D341Med (cell line): ENCODE results near the gene FGF22.
"Not testable (repeated sequence)": the region's sequence is repeated elsewhere in the genome, so short reads cannot be mapped to it uniquely, and the experiment has no call there.

Experiments
- DNase-seq: peaks from one replicate; pipeline ENCODE4 v3.0.0; 2012; ENCODE audit warnings: low spot score

FGF22 gene

DNA sequence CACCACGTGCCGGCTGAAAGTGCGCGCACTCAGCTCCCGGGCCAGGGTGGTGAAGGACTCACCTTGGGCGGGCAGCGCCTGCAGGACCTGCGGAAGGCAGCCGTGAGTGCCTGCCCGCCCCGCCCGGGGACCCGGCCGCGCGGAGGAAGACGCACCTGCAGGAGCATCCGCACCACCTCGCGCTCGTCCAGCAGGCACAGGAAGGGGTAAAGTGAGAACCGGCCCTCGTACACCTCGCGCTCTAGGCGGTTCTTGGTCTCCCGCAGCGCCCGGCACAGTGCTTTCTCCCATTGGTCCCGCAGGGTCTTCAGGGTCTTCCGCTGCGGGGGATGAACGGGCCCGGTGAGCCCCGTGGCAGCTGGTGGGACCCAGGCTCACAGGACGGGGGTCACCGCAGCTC, 17.0 kb upstream of the FGF22 start:
- no peak for DNase-seq

DNA sequence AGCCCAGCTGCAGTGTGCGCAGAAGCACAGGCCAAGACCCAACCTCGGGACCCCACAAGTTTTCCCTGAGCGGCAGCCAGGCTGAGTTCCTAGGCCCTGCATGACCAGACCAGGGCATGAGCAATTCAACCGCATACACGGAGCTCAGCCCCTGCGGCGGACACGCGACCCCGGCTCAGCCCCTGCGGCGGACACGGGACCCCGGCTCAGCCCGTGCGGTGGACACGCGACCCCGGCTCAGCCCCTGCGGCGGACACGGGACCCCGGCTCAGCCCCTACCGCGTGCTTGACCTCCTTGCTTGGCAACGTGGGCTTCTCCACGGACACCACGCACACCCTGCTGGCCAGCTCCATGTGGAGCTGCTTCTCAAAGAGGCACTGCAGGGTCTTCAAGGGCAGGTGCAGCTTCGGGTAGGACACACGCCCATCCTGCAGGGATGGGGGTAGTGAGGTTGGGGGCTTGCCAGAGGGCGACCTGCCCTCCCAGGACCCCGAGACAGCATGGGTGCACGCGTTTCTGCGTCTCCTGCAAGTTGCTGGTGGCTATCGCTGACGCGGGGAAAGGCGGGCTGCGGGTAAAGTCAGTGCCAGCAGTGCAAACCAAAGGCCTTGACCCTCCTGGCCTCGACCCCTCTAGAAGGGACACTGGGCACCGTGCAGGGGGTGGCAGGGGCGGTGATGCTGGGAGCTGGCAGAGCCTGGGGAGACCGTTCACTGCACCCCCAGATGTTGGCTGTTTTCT, 16.3 kb upstream of the FGF22 start:
- DNase-seq: no peak

DNA sequence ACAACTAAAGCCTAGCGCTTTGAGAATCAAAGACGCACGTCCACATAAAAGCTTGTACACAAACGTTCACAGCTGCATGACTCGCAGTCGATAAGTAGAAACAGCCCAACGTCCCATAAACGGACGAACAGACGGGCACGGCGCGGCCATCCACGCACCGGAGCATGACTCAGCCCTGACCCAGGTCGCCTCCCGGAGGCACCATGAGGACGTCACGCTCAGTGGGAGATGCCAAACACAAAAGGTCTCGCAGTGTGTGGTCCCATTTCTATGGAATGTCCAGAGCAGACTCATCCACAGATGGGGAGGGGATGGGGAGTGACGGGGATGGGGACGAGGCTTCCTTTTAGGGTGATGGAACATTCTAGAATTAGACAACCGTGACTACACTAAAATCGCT, 15.7 kb upstream of the FGF22 start:
- no peak for DNase-seq

DNA sequence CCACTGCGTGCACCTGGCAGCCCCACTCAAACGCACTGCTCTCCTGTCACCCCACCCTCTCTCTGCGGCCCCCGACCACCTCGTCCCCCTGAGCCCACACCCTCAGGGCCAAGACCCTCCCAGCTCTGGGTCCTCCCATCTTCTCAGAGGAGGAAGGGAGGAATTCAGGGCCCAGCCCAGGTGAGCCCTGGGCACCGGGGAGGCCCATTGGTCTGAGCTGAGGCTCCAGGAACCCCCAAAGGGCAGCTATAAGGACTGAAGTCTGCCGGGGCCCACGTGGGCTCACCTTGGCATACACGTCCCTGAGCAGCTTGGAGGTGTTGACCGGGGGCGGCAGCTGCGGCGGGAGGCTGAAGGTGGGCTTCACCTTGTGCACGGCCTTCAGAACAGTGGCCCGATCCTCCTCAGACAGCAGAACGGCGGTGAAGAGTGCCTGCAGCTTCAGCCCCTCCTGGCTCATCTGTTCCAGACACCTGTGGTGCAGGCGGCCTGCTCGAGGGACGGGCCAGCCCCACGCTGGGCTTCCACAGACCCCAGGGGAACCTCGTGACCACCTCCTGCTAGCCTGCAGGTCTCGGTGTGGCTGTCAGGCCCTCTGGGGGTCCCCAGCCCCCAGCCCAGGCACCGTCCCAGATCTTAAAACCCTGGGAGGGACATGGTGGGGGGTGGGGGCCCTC, 15.1 kb upstream of the FGF22 start:
- DNase-seq: no peak

DNA sequence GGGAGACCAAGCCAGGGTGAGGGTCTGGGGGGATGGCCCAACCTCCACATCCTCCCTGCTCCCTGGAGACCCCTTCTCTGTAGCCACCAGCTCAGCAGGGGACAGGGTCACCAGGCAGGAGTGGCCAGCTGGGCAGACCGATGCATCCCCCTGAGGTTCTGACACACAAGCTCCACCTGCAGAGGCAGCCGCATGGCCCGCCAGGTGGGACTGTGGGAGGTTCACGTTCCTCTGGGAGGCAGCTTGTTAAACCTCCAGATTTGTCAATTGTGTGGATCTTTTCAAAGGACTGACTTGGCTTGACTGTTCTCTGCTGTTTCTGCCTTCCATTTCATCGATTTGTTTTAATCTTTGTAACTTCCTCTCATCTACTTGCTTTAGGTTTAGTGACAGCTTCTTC, 14.4 kb upstream of the FGF22 start:
- DNase-seq: no peak

DNA sequence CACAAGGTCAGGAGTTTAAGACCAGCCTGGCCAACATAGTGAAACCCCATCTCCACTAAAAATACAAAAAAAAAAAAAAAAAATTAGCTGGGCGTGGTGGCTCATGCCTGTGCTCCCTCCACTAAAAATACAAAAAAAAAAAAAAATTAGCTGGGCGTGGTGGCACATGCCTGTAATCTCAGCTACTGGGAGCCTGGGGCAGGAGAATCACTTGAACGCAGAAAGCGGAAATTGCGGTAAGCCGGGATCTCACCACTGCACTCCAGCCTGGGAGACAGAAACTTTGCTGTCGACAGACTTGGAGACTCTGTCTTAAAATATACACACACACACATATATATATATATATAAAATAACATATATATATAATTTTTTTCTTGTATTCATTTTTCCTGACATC, 13.1 kb upstream of the FGF22 start:
- DNase-seq: not testable (repeated sequence)

DNA sequence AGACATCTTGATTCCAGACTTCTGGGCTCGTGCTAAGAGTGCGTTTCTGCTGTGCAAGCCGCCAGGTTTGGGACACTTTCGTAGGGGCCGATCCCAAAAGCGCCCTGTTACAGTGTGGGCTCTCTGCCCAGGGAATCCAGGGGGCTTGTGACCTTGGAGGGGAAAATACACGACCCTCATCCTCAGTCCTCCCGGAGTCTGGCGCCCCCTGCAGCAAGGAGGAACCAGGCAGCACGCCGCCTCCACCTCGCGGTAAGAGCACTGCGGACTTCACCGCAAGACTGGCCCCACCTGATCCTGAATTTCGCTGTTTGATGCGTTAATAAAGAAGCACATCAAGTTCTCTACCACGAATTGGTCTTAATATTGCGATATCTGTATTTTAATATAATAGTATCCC, 11.5 kb upstream of the FGF22 start:
- no peak for DNase-seq

DNA sequence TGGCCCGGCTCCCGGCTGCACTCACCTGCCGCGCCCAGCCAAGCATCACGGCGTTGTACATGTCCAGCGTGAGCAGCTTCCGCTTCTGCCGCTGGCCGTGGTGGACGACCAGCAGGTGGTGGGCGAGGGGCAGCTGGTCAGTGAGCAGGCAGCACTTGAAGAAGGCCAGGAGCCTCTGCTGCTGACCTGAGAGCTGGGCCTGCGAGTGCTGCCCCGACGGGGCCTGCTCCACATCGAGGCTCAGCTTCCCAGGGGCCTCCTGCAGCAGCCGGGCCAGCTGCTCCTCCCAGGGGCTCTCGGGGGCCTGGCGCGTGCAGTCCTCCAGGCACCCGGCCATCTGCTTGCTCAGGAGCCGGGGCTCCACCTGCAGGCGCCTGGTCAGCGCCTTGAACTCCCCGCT, 10.2 kb upstream of the FGF22 start:
- not testable (repeated sequence) for DNase-seq

DNA sequence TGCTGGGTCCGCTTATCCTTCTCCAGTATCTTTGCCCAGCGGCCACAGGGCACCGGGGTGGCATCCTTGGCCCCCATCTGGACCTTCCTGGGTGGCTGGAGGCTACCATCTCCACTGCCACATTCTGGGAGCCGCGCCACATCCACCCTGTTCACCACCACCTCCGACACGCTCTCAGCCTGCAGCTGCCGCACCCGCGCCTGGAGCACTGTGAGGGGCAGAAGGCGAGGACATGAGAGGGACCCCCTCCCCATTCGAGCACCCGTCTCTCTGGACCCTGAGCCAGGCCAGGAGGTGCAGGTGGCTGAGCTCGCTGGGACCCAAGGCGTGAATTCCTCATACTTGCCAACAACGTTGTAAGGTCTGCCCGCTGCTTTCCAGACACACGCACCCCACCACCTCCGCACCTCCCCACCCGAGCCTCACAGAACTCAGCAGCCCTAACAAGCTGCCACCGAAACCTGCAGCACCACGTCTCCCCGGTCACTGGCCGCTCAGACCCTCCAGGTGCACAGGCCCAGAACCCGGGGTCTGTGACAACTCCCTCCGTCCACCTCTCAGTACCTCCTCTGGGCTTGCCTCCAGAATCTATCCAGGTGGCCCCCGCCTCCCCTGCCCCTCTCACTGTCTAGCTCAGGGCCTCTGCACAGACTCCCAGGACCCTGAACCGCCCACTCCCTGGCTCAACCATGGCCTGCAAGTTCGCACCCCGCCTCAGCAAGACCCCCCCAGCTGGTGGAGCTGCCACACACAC, 9.5 kb upstream of the FGF22 start:
- DNase-seq: no peak

DNA sequence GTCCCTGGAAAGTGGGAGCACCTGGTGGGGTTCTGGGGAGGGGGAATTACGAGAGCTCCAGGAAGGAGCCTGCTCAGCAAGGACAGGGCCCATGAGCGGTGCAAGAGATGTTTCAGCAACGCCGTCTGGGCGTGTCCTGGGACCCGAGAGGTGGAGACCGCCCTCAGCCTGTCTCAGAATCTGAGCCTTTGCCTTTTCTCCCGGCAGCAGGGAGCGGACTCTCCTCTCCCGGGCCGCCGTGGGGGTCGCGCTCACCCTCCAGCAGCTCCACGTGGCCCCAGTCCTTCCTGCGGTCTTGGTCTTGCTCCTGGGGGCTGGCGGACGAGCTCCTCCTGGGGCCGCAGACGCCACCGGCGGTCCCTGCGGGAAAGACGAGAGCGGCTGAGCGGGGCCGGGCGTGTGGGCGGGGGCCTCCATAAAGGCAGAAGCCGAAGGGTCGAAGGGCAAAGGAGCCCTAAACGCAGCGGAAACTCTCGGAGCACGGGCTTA, 7.1 kb upstream of the FGF22 start:
- peak; percentile 72 for DNase-seq

DNA sequence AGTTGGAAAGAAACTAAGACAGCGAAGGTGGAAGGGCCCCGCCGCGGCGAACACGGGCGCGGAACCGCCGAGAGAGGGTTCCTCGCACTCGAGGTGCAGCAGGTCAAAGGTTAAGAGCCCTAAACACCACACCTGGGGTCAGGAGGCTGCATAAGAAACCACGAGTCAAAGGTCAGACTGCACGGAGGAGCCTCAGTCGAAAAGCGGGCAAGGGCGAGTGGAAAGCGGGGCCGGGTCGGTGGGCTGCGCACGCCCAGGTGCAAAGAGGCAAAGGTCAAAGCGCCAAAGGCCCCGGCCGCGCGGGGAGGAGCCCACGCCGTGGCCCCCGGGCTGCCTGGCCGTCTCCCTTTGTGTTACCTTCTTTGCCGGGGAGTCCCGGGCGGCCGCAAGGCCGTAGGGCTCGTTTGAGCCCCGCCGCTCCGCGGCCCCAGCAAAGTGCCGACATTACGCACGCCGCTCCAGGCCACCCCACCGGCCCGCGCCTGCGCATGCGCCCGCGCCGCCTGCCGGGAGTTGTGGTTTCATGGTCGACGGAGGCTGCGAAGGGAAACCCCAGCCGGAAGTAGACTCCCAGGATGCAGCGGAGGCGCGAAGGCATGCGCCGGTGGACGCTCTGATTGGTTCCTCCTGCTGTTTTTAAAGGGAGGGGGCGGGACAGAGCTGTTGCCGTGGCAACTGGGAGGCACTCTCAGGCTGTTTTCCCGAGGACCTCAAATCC, 6.5 kb upstream of the FGF22 start, which contains the start of gene POLRMT:
Gene POLRMT (minus strand): TSS at position 470 of the 718 bp plus-strand sequence. CDS start 25 bp downstream, at position 445.
- peak; percentile 100 for DNase-seq

DNA sequence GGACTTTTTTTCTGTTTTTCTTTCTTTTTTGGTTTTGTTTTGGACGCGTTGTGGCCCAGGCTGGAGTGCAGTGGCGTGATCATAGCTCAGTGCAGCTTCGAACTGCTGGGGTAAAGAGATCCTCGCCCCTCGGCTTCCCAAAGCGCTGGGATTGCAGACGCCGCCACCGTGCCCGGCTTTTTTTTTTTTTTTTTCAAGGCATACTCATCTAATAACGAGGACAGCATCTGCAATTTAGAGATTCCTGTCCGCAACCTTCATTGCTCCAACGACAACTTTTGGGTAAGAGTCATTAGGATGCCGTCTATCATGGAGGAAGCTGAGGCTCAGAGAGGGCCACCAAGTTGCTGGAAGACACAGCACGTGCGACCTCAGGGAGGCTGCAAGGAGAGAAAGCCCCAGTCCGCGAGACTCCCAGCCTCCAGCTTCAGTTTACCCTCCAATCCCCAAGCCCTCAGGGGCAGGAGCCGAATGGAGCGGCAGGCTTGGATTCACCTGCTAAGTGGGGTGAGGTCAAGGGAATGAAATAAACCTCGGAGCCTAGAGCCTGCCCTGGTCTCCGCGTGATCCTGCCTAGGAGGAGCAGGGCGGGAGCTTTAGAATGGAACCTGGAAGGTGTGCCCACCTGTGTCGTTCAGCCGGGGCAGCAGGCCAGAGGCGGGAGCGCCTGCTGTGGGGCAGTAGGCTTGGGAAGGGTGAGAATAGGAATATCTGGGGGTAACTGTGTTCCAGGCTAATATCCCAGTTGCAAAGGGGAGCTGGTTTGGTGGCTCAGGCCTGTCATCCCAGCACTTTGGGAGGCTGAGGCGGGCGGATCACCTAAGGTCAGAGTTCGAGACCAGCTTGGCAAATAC, 5.7 kb upstream of the FGF22 start:
- no peak for DNase-seq

DNA sequence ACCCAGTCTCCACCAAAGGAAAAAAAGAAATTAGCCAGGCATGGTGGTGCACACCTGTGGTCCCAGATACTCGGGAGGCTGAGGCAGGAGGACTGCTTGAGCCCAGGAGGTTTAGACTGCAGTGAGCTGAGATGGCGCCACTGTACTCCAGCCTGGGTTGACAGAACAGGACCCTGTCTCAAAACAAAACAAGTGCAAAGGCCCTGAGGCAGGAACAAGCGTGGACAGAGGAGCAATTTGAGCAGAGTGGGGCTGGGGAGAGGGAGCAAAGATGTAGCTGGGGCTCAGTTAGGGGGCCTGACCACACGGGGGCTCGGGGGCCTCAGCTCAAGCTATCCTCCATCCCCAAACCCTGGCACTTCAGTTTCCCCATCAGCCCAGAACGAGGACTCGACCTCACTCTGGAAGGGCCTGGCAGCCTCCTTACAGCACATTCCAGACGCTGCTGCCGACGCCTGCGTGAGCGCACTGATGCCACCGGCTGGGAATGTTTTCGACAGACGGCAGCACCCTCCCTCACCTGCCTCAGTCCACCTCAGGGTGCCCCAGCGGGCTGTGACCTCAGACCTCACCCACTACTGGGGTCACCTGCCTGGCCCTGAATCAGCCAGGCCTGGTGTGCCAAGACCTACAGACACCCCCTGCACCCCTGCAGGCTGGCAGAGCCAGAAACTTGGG, 4.6 kb upstream of the FGF22 start:
- DNase-seq: no peak

DNA sequence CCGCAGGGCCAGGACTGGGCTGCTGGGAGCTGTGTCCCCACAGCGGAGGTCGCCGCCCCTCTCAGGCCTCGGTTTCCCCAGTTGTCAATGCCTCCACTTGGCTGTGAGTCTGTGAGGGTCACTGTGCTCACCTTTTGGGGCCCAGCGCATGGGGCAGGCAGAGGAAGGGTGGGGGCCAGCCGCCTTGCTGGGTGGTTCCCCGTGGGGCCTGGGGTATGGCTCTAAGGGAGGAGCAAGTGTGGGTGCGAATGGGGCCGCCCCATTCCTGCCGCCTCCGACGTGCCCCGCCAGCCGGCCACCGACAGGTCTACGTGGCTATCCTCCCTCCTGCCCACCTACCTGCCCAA, 800 bp upstream of the FGF22 start:
- no peak for DNase-seq

DNA sequence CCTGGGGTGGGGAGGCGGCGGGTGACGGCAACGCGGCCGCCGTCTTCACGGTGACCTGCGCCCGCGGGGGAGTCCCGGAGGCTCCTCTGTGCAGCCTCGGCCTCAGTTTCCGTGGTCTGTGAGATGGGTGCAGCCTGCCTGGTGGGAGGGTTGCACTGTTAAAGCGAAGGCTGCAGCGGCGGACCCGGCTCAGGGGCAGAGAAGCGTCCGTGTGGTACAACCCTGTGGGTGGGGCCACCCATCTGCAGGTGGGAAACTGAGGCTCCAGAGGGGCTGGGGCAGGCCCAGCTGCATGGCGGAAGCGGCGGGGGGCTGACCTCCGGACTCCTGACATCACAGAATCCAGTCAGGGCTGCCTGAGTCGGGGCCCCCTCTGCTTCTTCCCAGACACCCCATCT, 481 bp downstream of the FGF22 start:
- no peak for DNase-seq

DNA sequence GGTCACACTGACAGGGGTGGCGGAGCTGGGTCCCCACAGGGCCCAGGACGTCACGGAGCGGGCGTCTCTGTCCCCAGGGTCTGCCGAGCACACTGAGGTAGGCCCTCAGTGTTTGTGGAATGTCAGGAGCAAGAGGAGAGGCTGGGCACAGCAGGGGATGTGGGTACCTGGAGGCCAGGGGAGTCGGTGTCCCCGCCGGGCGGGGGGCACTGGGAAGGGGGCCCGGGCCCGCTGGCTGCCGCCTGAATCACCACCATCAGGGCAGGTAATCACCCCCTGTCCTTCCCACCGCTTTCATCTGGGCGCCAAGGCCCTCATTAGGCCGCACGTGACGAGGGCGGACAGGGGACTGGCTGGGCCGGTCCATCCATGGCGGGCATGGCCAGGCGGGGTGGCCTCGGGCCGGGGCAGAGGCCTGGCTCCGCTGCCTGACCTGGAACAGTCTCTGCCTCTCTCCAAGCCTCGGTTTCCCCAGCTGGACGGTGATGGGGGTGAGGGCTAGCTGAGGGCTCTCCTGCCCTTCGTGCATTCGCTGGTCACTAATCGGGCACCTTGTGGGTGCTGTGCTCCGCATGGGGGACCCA, 1.0 kb downstream of the FGF22 start:
- DNase-seq: no peak

DNA sequence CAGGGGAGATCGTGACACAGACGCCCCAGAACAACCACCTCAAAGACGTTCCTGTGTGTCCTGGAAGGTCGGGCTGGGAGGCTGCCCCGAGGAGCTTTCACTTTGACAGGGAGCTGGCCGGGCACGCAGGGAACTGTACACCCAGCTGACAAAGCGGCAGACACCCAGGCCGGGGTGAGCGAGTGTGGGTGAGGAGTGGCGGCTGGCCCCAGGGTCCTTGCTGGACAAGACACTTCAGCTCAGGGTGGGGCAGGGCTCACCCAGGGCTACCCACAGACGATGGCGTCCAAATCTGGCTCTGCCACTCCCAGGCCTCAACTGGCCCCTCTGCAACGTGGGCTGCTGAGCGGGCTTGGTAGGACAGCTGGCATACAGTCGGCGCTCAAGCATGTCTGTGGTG, 2.0 kb downstream of the FGF22 start:
- DNase-seq: no peak

DNA sequence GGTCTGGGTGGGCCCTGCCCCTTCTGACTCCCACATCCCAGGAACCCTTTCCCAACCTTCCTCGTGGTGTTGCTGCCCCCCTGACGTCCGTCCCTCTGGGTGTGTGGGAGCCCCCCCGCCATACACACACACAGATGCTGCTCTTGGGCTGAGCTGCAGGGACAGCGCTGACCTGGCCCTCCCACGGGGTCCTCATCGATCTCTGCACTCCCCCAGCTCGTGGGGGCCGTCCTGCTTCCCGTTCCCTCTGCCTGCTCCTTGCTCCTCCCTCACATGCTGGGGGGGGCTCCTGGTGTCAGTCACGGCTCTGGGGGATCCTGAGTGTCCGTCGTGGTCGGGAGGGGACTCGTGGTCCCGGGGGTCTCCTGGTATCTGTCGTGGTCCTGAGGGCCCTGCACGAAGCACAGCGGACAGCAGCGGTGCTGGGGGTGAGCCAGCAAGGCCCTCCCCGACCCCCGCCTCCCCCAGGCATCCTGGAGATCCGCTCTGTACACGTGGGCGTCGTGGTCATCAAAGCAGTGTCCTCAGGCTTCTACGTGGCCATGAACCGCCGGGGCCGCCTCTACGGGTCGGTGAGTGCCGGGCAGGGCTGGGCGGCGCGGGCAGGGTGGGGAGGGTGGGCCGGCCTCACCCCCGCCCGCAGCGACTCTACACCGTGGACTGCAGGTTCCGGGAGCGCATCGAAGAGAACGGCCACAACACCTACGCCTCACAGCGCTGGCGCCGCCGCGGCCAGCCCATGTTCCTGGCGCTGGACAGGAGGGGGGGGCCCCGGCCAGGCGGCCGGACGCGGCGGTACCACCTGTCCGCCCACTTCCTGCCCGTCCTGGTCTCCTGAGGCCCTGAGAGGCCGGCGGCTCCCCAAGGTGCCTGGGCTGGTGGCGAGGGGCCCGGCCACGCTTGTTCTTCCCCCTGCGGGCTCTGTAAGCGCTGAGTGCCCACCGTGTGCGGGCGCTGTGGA, 3.4 kb downstream of the FGF22 start:
- DNase-seq: no peak

DNA sequence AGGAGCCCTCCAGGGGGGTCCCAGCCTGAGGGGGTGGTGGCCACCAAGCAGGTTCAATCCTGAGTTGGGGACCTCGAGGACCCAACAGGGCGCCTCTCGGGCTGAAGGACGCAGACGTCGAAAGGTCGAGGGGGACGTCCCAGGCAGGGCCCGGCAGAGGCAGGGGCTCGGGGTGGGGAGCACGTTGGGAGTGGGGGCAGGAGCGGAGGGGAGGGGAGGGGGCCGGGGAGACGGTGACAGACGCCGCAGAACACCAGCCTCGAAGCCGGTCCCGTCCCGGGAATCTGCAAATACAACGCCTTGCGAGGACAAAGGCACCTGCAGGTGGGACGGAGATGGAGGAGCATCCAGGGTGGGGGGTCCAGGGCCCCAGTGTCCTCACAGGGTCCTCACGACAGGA, 4.1 kb downstream of the FGF22 start:
- DNase-seq: no peak
